Measurements from ENCODE around the gene SLC1A4. TPM values are rescaled to one million over a fixed set of nuclear protein-coding genes. Genes with fewer than 3 reads are reported as not detected.

SLC1A4 gene
- total and polyA plus RNA-seq, 10 of the 15 experiments (the other 5 are each of a cell fraction or from before 2014, with no cell fraction given), result 10.8 to 43.2 (median 27.7) TPM

DNA sequence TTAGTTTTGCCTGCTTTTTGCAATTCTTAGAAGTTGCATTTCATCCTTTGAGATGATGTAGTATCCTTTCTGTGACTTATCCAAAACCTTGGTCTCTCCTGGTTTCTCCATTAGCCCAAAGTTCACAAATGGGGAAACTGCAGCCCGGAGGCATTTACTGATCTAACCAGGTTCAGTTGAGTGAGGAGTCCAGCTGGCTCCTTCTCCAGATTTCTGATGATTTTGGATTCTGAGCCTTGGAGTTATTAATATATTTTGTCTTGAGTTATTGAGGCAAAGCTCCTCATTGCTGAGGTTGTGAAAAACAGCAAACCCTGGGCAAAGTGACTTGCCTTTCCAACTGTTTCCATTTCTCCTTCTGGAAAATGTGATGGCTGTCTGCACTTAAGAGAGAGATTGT, 1.7 kb downstream of the SLC1A4 start:
- ChIA-PET POLR2A (interaction anchor here (0.5 to 6.1 kb wide), 11 partner anchors 9 to 788 kb away, joined by 3 to 96 read pairs (median 3); partner anchors contain the start of gene RAB1A), SMC1A (ENCODE audit: uncharacterized antibody, unreplicated experiment) (interaction anchor here (0.6 to 5.8 kb wide), 18 partner anchors 8 to 76 kb away, joined by 3 to 31 read pairs (median 6); no protein-coding TSS in a partner anchor), CTCF (interaction anchor here (0.9 to 1.5 kb wide), 11 partner anchors 8 to 468 kb away, joined by 3 to 7 read pairs (median 4); partner anchors contain the start of gene AFTPH), RAD21 (ENCODE audit: unreplicated experiment) (interaction anchor here (0.9 to 10.2 kb wide), 12 partner anchors 9 to 74 kb away, joined by 3 to 73 read pairs (median 5); no protein-coding TSS in a partner anchor)
- Histone ChIP-seq H3K36me3 (ENCODE audit: control insufficient read depth in 2 of 2, insufficient read depth in 2 of 2, low read length in 1 of 2) (peaks cover 0 to 9% of the 10 kb centered on the region in 2 experiments; a peak in 2 of 4 replicates), H3K27me3 (replicated peaks in 1 of 2; ENCODE audit: control insufficient read depth in 2 of 2, insufficient read depth in 2 of 2, low read length in 1 of 2) (no peaks in the 10 kb centered on the region), H3K9ac (ENCODE audit: control insufficient read depth, insufficient read depth, low read length) (peak overlapping the region; percentile 91), H3K9me3 (replicated peaks; ENCODE audit: control insufficient read depth, insufficient read depth, low read length) (no peaks in the 10 kb centered on the region), H3K4me2 (ENCODE audit: control insufficient read depth, insufficient read depth) (peak overlapping the region; percentile 96), H3K4me3 (peak overlapping the region; percentile 99), H2AFZ (ENCODE audit: control insufficient read depth, low read depth, low read length) (no peak overlapping the region), H3K4me1 (ENCODE audit: control insufficient read depth, insufficient read depth, low read length) (peaks cover 14% of the 10 kb centered on the region), H3K79me2 (ENCODE audit: control insufficient read depth, insufficient read depth, low read length) (peaks cover 69% of the 10 kb centered on the region), H4K20me1 (ENCODE audit: control insufficient read depth, insufficient read depth) (no peaks in the 10 kb centered on the region), H3K27ac (ENCODE audit: control insufficient read depth, insufficient read depth) (peak overlapping the region; percentile 89)
- in situ Hi-C loops (cut with MboI) (no loop called here), intact Hi-C loops (cut with micrococcal nuclease; ENCODE audit: unreplicated experiment) (no loop called here)
- ATAC-seq, result no peak
- TF ChIP-seq HCFC1 (IDR thresholded peaks at IDR 0.05; ENCODE audit: low read length) (no peak), NFIC (IDR thresholded peaks at IDR 0.05; ENCODE audit: low read depth, low read length) (0 out of 2 replicates have a peak, but pooled peaks have one; percentile 8), POLR2AphosphoS5 (IDR thresholded peaks at IDR 0.05; ENCODE audit: low read length) (no peak), EZH2 (IDR thresholded peaks at IDR 0.05; ENCODE audit: borderline replicate concordance, control insufficient read depth, low read depth, low read length) (no peak), ZNF207 (IDR thresholded peaks at IDR 0.05; ENCODE audit: borderline replicate concordance) (no peak), MYB (IDR thresholded peaks at IDR 0.05; ENCODE audit: borderline replicate concordance, low read depth, low read length) (no peak), PAX5 (IDR thresholded peaks at IDR 0.05; ENCODE audit: borderline replicate concordance, low read depth, low read length) (no peak)
- TF ChIP-seq, protein P1, sequence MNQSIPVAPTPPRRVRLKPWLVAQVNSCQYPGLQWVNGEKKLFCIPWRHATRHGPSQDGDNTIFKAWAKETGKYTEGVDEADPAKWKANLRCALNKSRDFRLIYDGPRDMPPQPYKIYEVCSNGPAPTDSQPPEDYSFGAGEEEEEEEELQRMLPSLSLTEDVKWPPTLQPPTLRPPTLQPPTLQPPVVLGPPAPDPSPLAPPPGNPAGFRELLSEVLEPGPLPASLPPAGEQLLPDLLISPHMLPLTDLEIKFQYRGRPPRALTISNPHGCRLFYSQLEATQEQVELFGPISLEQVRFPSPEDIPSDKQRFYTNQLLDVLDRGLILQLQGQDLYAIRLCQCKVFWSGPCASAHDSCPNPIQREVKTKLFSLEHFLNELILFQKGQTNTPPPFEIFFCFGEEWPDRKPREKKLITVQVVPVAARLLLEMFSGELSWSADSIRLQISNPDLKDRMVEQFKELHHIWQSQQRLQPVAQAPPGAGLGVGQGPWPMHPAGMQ (IDR thresholded peaks at IDR 0.05; ENCODE audit: borderline replicate concordance), result no peak
- TSS peak; percentile 52 for BruUV-seq (replicated peaks)
- no peak for FAIRE-seq
- 50% methylated on average over 1 of the region's 1 CpG for WGBS (ENCODE audit: insufficient coverage, insufficient replicate concordance, low lambda C conversion rate, missing lambda C conversion rate)
- DNase-seq (ENCODE audit: low read depth, low spot score), result no peak

Data from GM12878 (cell line).